ENCODE data around the gene CTCF.

Gene CTCF

GRCh38 chr16:67548265-67549126, 13.8 kb upstream of the CTCF start:
- no peak for DNase-seq (ENCODE audit: low spot score)
- FAIRE-seq: no peak

- DNase-seq (ENCODE audit: low spot score) (no peak), FAIRE-seq (no peak)
These were observed 13.1 kb upstream of the CTCF start for GRCh38 chr16:67549240-67549639.

- no peak for DNase-seq (ENCODE audit: low spot score)
- no peak for FAIRE-seq
These were observed 12.4 kb upstream of the CTCF start for GRCh38 chr16:67549936-67550335.

GRCh38 chr16:67551091-67551490, 11.2 kb upstream of the CTCF start:
- FAIRE-seq (no peak), DNase-seq (ENCODE audit: low spot score) (no peak)

DNA sequence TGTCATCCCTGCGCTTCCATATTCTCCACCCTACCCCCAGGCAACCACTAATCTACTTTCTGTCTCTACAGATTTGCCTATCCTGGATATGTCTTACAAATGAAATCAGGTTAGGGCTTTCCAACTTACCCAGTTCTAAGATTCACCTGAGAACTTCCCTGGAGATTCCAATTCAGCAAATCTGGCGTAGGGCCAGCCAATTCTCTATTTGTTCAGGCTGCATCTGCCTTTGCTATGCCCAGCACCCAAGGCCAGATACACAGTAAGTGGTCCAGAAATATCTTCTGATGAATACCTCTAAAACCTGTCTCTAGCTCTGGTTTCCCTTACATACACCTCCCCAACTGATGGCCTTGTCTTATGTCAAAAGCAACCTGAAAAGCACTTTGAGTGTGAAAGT, 10.4 kb upstream of the CTCF start:
- no peak for FAIRE-seq

GRCh38 chr16:67552476-67552875, 9.8 kb upstream of the CTCF start:
- FAIRE-seq (no peak), DNase-seq (ENCODE audit: low spot score) (no peak)

More for the DNA sequence above, 10.4 kb upstream of the CTCF start:
- no peak for DNase-seq (ENCODE audit: low spot score)

- FAIRE-seq (no peak), DNase-seq (ENCODE audit: low spot score) (no peak)
These were observed 6.5 kb upstream of the CTCF start for GRCh38 chr16:67555795-67556212.

DNA sequence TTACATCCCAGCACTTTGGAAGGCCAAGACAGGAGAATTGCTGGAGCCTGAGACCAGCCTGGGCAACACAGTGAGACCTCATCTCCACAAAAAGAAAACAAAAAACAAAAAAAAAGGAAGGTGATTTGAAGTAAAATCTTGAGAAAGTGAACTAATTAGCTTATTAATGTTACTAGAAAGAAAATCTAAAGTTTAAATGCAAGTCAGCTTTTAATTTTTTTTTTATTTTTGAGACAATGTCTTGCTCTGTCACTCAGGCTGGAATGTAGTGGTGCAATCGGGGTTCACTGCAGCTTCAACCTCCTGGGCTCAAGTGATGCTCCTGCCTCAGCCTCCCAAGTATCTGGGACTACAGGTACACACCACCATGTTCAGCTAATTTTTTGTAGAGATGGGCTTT, 3.5 kb upstream of the CTCF start:
- no peak for DNase-seq (ENCODE audit: low spot score)
- FAIRE-seq: no peak

GRCh38 chr16:67560827-67561342, 1.4 kb upstream of the CTCF start:
- DNase-seq (ENCODE audit: low spot score) (no peak), FAIRE-seq (no peak)

DNA sequence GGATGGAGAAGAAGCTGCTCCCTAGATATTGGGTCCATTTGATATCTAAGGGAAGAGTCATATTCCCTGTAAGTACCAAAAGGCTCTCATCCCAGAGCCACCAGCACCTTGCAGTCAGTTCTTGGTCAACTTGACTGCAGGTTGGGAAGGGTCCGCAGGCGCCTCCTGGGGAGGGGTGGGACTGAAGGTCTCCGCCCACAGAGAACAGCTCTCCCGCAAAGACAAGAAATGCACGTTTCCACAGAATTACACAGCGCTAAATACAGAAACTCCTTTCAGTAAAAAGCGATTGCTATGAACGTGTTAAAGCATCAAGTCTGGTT, 864 bp upstream of the CTCF start:
- no peak for FAIRE-seq
- DNase-seq (ENCODE audit: low spot score): no peak

- peak; percentile 55 for FAIRE-seq
These were observed 351 bp upstream of the CTCF start for GRCh38 chr16:67561824-67562525.

GRCh38 chr16:67562918-67563707, 787 bp downstream of the CTCF start:
- no peak for FAIRE-seq
- DNase-seq (ENCODE audit: low spot score): peak; percentile 61

More at GRCh38 chr16:67561824-67562525, 351 bp upstream of the CTCF start:
- DNase-seq (ENCODE audit: low spot score): peak; percentile 98

- FAIRE-seq: no peak
- no peak for DNase-seq (ENCODE audit: low spot score)
These were observed 1.6 kb downstream of the CTCF start for GRCh38 chr16:67563708-67564468.

- no peak for DNase-seq (ENCODE audit: low spot score)
- FAIRE-seq: no peak
These were observed 3.3 kb downstream of the CTCF start for GRCh38 chr16:67565470-67566100.

DNA sequence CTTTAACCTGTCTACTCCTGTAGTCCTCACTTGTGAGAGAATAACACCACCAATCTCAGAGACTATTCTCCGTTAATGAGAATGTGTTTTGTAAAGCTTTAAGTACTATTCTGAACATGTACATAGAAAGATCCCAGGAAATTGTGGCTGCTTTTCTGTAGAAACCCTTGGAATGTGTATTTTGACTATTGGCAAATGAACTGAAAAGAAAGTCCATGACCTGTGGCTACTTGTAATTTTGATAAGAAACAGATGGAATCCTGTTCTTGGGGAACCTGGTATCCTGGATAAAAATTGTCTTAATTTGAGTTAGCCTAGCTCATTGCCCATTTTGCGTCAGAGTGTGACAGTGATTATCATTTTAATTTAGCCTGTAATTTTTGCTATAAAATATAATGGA, 9.1 kb downstream of the CTCF start:
- FAIRE-seq (no peak), DNase-seq (ENCODE audit: low spot score) (no peak)

GRCh38 chr16:67571981-67572431, 9.7 kb downstream of the CTCF start:
- FAIRE-seq: no peak

GRCh38 chr16:67579686-67580085, 17.4 kb downstream of the CTCF start:
- no peak for DNase-seq (ENCODE audit: low spot score)
- no peak for FAIRE-seq

More at GRCh38 chr16:67571981-67572431, 9.7 kb downstream of the CTCF start:
- no peak for DNase-seq (ENCODE audit: low spot score)

- no peak for DNase-seq (ENCODE audit: low spot score)
- FAIRE-seq: no peak
These were observed 17.9 kb downstream of the CTCF start for GRCh38 chr16:67580202-67580601.

GRCh38 chr16:67593288-67593687, 31.0 kb downstream of the CTCF start:
- no peak for FAIRE-seq

GRCh38 chr16:67593701-67594100, 31.4 kb downstream of the CTCF start:
- FAIRE-seq: no peak
- DNase-seq (ENCODE audit: low spot score): no peak

More at GRCh38 chr16:67593288-67593687, 31.0 kb downstream of the CTCF start:
- DNase-seq (ENCODE audit: low spot score): no peak
